SJCRH30 (cell line): ENCODE measurements around the gene PANK1. TPM values are rescaled to one million over a fixed set of nuclear protein-coding genes. Genes with fewer than 3 reads are reported as not detected.

ENCODE experiments used
- DNase-seq, 2 experiments: peaks; one replicate each; pipeline ENCODE4 v3.0.0-alpha.2; 2015 to 2020
- H3K27ac ChIP-seq: fragments of 250-450 bp; sonication (Bioruptor Pico); 2 replicates; pipeline ENCODE4 v1.5.1; 2020; ENCODE audit warnings: mild to moderate bottlenecking, moderate library complexity
- H3K27me3 ChIP-seq: fragments of 250-450 bp; sonication (Bioruptor Pico); 2 replicates; pipeline ENCODE4 v1.5.1; 2020; ENCODE audit warnings: mild to moderate bottlenecking, moderate library complexity
- H3K36me3 ChIP-seq: fragments of 250-450 bp; sonication (Bioruptor Pico); 2 replicates; pipeline ENCODE4 v1.5.1; 2020; ENCODE audit warnings: mild to moderate bottlenecking, moderate library complexity
- H3K4me1 ChIP-seq: fragments of 250-450 bp; sonication (Bioruptor Pico); 2 replicates; pipeline ENCODE4 v1.5.1; 2020; ENCODE audit warnings: mild to moderate bottlenecking, moderate library complexity
- H3K4me3 ChIP-seq: fragments of 250-450 bp; sonication (Bioruptor Pico); 2 replicates; pipeline ENCODE4 v1.5.1; 2020; ENCODE audit warnings: mild to moderate bottlenecking, moderate library complexity
- H3K9me3 ChIP-seq: fragments of 250-450 bp; sonication (Bioruptor Pico); replicated peaks from 2 replicates; pipeline ENCODE4 v1.5.1; 2020; ENCODE audit warnings: mild to moderate bottlenecking, moderate library complexity
- total RNA-seq: library from RNA; depleted of rRNA; stranded (reverse); fragments of >200 nt; shearing (Covaris generic); gene quantifications from 2 replicates; pipeline ENCODE4 v1.2.3, GENCODE V29; 2014

The PANK1 gene
- total RNA-seq, 1 experiment from 2014 or later: 14.2 TPM

DNA sequence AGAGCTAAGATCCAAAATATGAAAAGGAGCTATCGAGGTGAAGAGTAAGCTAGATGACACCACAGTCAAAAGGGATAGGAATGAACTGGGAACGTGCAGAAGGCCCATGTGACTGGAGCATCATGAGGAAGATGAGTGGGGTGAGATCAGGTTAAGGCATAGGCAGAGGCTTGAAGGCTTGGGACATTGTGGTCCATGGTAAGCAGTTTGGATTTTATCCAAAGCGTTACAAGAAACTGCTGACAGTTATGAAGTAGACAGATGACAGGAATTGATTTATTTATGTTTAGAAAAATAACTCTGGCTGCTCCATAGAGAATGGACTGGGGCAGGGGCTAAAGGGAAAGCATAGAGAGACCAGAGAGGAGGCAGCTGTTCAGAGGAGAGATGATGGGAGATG is 18.1 kb upstream of the PANK1 start:
- Histone ChIP-seq H3K36me3 (no peaks in the 10 kb centered on the region), H3K4me3 (no peak overlapping the region), H3K27ac (no peak overlapping the region), H3K4me1 (no peaks in the 10 kb centered on the region), H3K27me3 (no peaks in the 10 kb centered on the region), H3K9me3 (no peaks in the 10 kb centered on the region)
- no peak for DNase-seq

GRCh38 chr10:89662596-89662995 is 17.6 kb upstream of the PANK1 start:
- no peak overlapping the region for H3K27ac ChIP-seq
- no peaks in the 10 kb centered on the region for H3K9me3 ChIP-seq
- no peaks in the 10 kb centered on the region for H3K36me3 ChIP-seq
- H3K27me3 ChIP-seq: no peaks in the 10 kb centered on the region
- DNase-seq: no peak
- H3K4me1 ChIP-seq: no peaks in the 10 kb centered on the region
- H3K4me3 ChIP-seq: no peak overlapping the region

GRCh38 chr10:89659143-89660131 is 14.4 kb upstream of the PANK1 start:
- DNase-seq: no peak

DNA sequence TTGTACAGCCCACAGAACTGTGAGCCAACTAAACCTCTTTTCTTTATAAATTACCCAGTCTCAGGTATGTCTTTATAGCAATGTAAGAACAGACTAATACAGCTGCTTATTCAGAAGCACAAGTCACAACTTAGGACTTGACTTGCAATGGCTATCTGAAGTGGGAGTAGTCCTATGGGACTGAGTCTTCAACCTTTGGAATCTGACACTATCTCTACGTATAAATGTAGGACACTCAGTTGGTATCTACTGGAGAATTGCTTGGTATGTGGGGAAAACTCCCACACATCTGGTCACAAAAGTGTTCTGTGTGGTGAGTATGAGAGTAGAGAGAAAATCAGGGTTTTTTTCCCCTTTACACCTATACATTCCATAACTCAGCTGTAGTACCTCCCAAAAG is 12.3 kb upstream of the PANK1 start:
- Histone ChIP-seq H3K9me3 (no peaks in the 10 kb centered on the region), H3K27ac (no peak overlapping the region), H3K4me1 (peaks cover 5% of the 10 kb centered on the region; the same call in 1 of the 2 replicates), H3K36me3 (no peaks in the 10 kb centered on the region), H3K4me3 (no peak overlapping the region), H3K27me3 (no peaks in the 10 kb centered on the region)
- no peak for DNase-seq

More at GRCh38 chr10:89659143-89660131, 14.4 kb upstream of the PANK1 start:
- Histone ChIP-seq H3K4me1 (no peaks in the 10 kb centered on the region), H3K27me3 (no peaks in the 10 kb centered on the region), H3K9me3 (no peaks in the 10 kb centered on the region), H3K27ac (no peak overlapping the region), H3K4me3 (no peak overlapping the region), H3K36me3 (no peaks in the 10 kb centered on the region)

DNA sequence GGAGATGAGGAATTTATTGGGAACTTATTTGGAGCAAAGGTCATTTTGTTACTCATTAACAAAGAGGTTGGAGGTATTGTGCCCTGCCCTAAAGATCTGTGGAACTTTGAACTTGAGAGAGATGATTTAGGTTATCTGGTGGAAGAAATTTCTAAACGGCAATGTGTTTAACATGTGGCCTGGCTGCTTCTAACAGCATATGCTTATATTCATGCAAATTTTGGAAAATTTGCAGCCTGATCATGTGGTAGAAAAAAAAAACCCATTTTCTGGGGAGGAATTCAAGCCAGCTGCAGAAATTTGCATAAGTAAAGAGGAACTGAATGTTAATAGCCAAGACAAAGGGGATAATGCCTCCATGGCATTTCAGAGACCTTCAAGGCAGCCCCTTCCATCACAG is 10.7 kb upstream of the PANK1 start:
- DNase-seq: no peak
- Histone ChIP-seq H3K27me3 (no peaks in the 10 kb centered on the region), H3K4me3 (no peak overlapping the region), H3K36me3 (no peaks in the 10 kb centered on the region), H3K9me3 (no peaks in the 10 kb centered on the region), H3K4me1 (peaks cover 5% of the 10 kb centered on the region; the same call in 1 of the 2 replicates), H3K27ac (no peak overlapping the region)

- Histone ChIP-seq H3K9me3 (no peaks in the 10 kb centered on the region), H3K27ac (no peak overlapping the region; the same call in 1 of the 2 replicates), H3K27me3 (no peaks in the 10 kb centered on the region), H3K36me3 (no peaks in the 10 kb centered on the region), H3K4me3 (peak overlapping the region; percentile 8; the same call in 1 of the 2 replicates), H3K4me1 (peaks cover 5% of the 10 kb centered on the region; the same call in 1 of the 2 replicates)
- peak; percentile 30 to 49 for DNase-seq
Measured at GRCh38 chr10:89653410-89653869, 8.4 kb upstream of the PANK1 start.

DNA sequence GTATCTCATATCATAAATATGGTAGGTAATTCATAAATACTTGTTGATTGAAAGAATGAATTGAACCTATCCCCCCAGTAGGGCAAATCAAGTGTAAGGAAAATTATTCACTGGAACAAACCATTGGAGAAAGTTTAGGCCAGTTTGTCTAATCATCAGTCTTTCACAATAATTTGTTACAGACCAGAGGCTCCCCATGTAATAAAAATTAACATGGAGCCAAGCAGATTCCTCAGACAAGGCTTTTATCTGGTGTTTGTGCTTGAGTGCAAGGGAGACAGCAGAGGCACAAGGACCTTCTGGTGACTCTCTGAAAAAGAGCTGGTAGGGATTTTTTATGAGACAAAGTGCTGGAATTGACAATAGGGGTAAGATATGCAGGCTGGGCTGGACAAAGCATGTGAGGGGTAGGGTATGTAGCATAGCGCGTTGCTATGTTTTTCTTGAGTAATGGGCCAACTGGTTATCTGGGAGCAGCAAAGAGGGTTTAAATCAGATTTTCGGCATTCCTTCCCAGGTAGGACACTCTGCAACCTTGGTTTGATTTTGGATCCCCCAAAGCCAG is 7.8 kb upstream of the PANK1 start:
- Histone ChIP-seq H3K4me1 (peaks cover 5% of the 10 kb centered on the region; the same call in 1 of the 2 replicates), H3K4me3 (peak overlapping the region; percentile 8; the same call in 1 of the 2 replicates), H3K27ac (no peak overlapping the region; the same call in 1 of the 2 replicates), H3K36me3 (no peaks in the 10 kb centered on the region), H3K9me3 (no peaks in the 10 kb centered on the region), H3K27me3 (no peaks in the 10 kb centered on the region)
- no peak for DNase-seq

GRCh38 chr10:89651916-89652573 is 7.0 kb upstream of the PANK1 start:
- Histone ChIP-seq H3K27me3 (no peaks in the 10 kb centered on the region), H3K36me3 (no peaks in the 10 kb centered on the region), H3K4me1 (peaks cover 5% of the 10 kb centered on the region; the same call in 1 of the 2 replicates), H3K9me3 (no peaks in the 10 kb centered on the region), H3K4me3 (no peak overlapping the region), H3K27ac (no peak overlapping the region)
- DNase-seq: no peak

DNA sequence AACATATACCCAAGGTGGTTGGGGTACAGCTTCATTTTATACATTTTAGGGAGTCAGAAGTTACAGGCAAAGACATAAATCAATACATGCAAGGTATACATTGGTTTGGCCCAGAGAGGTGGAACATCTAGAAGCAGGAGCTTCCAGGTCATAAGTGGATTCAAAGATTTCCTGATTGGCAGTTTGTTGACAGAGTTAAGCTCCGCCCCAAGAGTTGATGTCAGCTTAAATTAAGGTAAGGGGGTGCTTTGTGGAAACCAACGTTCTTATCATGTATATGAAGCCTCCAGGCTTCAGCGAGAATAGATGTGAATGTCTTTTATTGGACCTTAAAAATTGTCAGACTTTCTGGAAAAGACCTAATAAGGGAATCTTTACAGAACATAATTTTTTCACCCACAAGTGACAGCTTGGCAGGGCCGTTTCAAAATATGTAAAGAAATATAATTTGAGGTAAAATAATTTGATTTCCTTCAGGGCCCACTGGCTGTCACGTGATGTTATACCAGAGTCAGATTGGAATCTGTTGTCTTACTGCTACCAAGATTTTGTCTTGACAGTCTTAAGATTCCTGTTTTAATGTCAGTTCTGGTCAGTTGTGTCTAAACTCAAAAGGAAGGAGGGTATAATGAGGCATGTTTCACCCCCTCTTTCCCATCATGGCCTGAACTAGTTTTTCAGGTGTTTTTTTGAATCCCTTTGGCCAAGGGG is 6.3 kb upstream of the PANK1 start:
- Histone ChIP-seq H3K27me3 (no peaks in the 10 kb centered on the region), H3K36me3 (no peaks in the 10 kb centered on the region), H3K4me3 (no peak overlapping the region), H3K27ac (no peak overlapping the region), H3K9me3 (no peaks in the 10 kb centered on the region), H3K4me1 (peaks cover 5% of the 10 kb centered on the region; the same call in 1 of the 2 replicates)
- no peak for DNase-seq

- no peaks in the 10 kb centered on the region for H3K36me3 ChIP-seq
- H3K4me3 ChIP-seq: no peak overlapping the region
- H3K4me1 ChIP-seq: peaks cover 9% of the 10 kb centered on the region
- no peak for DNase-seq
- H3K27ac ChIP-seq: no peak overlapping the region
- H3K9me3 ChIP-seq: no peaks in the 10 kb centered on the region
- H3K27me3 ChIP-seq: no peaks in the 10 kb centered on the region
Measured at GRCh38 chr10:89649051-89649450, 4.0 kb upstream of the PANK1 start.

DNA sequence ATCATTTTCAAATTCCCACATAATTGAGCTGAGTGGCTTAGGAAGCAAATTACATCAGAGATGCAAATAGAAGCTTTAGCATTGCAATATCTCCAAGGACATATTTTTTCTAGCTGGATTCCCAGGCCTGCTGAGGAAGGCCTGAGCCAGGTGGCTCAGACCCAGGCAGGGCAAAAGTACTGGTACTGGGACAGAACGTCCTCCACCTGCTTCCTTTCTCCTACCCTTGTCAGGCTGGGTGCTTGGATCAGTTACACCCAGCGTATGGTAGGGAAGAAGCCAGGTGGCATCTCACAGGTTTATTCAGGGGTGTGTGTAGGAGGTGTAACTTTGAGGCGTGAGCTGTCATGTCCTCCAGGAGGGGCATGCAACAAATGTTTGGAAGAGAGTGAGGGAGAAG is 3.0 kb upstream of the PANK1 start:
- H3K27ac ChIP-seq: no peak overlapping the region

DNA sequence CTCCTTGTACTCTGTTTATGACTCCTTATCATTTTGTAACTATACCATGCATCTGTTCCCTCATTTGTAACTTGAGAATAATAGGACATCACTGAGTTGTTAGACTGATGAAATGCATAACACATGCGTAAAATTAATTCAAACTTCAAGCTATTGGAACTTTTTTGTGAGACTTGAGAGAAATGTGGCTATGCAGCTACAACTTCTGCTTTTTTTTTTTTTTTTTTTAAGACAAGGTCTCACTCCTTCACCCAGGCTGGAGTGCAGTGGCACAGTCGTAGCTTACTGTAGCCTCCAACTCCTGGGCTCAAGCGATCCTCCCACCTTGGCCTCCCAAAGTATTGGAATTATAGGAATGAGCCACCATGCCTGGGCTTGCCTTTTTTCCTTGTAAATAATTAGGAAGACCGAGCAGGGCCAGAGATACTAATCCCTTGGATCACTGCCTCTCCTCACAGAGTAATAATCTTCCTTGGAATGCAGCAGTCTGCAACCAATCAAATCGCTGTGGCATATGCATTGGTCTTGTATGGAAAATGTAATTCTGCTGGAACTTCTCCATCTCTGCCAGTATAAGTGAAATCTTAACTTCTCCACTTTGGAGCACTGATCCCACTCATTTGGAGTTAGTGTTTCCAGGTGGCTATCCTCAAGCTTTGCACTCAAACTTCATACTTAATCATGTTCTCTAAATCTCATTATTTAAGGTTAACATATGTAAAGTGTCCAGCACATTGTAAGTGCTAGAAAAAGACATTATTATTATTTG is 2.0 kb upstream of the PANK1 start:
- H3K27me3 ChIP-seq: no peaks in the 10 kb centered on the region
- H3K4me1 ChIP-seq: peaks cover 6% of the 10 kb centered on the region; the same call in 1 of the 2 replicates
- no peak for DNase-seq
- H3K27ac ChIP-seq: no peak overlapping the region
- no peaks in the 10 kb centered on the region for H3K36me3 ChIP-seq
- H3K9me3 ChIP-seq: no peaks in the 10 kb centered on the region
- H3K4me3 ChIP-seq: no peak overlapping the region

More for the DNA sequence above, 3.0 kb upstream of the PANK1 start:
- Histone ChIP-seq H3K27me3 (no peaks in the 10 kb centered on the region), H3K9me3 (no peaks in the 10 kb centered on the region), H3K36me3 (no peaks in the 10 kb centered on the region), H3K4me1 (peaks cover 7% of the 10 kb centered on the region), H3K4me3 (no peak overlapping the region)
- no peak for DNase-seq

GRCh38 chr10:89645742-89646172 is 715 bp upstream of the PANK1 start:
- no peaks in the 10 kb centered on the region for H3K9me3 ChIP-seq
- H3K27ac ChIP-seq: peak overlapping the region; percentile 83
- peaks cover 6% of the 10 kb centered on the region; the same call in 1 of the 2 replicates for H3K4me1 ChIP-seq
- no peaks in the 10 kb centered on the region for H3K27me3 ChIP-seq
- peak overlapping the region; percentile 83 for H3K4me3 ChIP-seq
- no peaks in the 10 kb centered on the region for H3K36me3 ChIP-seq
- DNase-seq: no peak

GRCh38 chr10:89644691-89644966 is 413 bp downstream of the PANK1 start:
- Histone ChIP-seq H3K4me1 (peaks cover 6% of the 10 kb centered on the region; the same call in 1 of the 2 replicates), H3K4me3 (peak overlapping the region; percentile 83), H3K27me3 (no peaks in the 10 kb centered on the region), H3K36me3 (no peaks in the 10 kb centered on the region), H3K27ac (peak overlapping the region; percentile 83), H3K9me3 (no peaks in the 10 kb centered on the region)
- no peak for DNase-seq
